HEK293T (cell line): ENCODE measurements around the gene ASTN2.
A peak's percentile ranks its signal among the peaks of the same experiment; 100 is the strongest.

ENCODE experiments used
- CTCF ChIA-PET: fragments of 350-600 bp; formaldehyde crosslinking; extraction: SDS; loops from one replicate; lab custom pipeline; 2021; ENCODE audit warnings: antibody characterized with exemption, inconsistent platforms; lab: Yijun Ruan, JAX
- POLR2A ChIA-PET: fragments of 350-600 bp; formaldehyde crosslinking; extraction: SDS; loops from one replicate; lab custom pipeline; 2020; ENCODE audit warnings: antibody characterized with exemption, inconsistent platforms; lab: Yijun Ruan, JAX
- DNase-seq: peaks from one replicate; pipeline ENCODE4 v3.0.0; 2012; ENCODE audit warnings: mixed read lengths; ENCODE audit errors: extremely low spot score
- ARNT ChIP-seq: fragments of 450-650 bp; IDR thresholded peaks from 2 replicates; pipeline ENCODE4 v1.6.1; 2017; ENCODE audit warnings: mild to moderate bottlenecking
- BHLHE40 ChIP-seq: fragments of 450-650 bp; IDR thresholded peaks from 2 replicates; pipeline ENCODE4 v1.6.1; 2016; ENCODE audit warnings: mild to moderate bottlenecking, moderate library complexity, borderline replicate concordance
- CTBP1 ChIP-seq: fragments of 450-650 bp; IDR thresholded peaks from 2 replicates; pipeline ENCODE4 v1.6.1; 2016; ENCODE audit warnings: borderline replicate concordance
- ELF4 ChIP-seq: fragments of 450-650 bp; IDR thresholded peaks from 2 replicates; pipeline ENCODE4 v1.6.1; 2017; ENCODE audit warnings: antibody characterized with exemption
- FOXA1 ChIP-seq: fragments of 450-650 bp; IDR thresholded peaks from 2 replicates; pipeline ENCODE4 v1.6.1; 2016; ENCODE audit warnings: mild to moderate bottlenecking
- FOXK2 ChIP-seq: fragments of 450-650 bp; IDR thresholded peaks from 2 replicates; pipeline ENCODE4 v1.6.1; 2016; ENCODE audit warnings: mild to moderate bottlenecking
- FOXM1 ChIP-seq: fragments of 450-650 bp; IDR thresholded peaks from 2 replicates; pipeline ENCODE4 v1.6.1; 2017; ENCODE audit warnings: mild to moderate bottlenecking, borderline replicate concordance
- HDGF ChIP-seq: fragments of 450-650 bp; IDR thresholded peaks from 2 replicates; pipeline ENCODE4 v1.6.1; 2017; ENCODE audit warnings: antibody characterized with exemption, borderline replicate concordance
- L3MBTL2 ChIP-seq: fragments of 450-650 bp; conservative IDR thresholded peaks from 2 replicates; pipeline ENCODE4 v1.6.1; 2016; ENCODE audit warnings: mild to moderate bottlenecking
- LEF1 ChIP-seq: fragments of 450-650 bp; IDR thresholded peaks from 2 replicates; pipeline ENCODE4 v1.6.1; 2017; ENCODE audit warnings: mild to moderate bottlenecking, borderline replicate concordance
- NFRKB ChIP-seq: fragments of 450-650 bp; IDR thresholded peaks from 2 replicates; pipeline ENCODE4 v1.6.1; 2016; ENCODE audit warnings: mild to moderate bottlenecking, moderate library complexity
- PKNOX1 ChIP-seq: fragments of 450-650 bp; IDR thresholded peaks from 2 replicates; pipeline ENCODE4 v1.6.1; 2016
- SP1 ChIP-seq: fragments of 450-650 bp; IDR thresholded peaks from 2 replicates; pipeline ENCODE4 v1.6.1; 2017
- SUZ12 ChIP-seq: fragments of 450-650 bp; IDR thresholded peaks from 2 replicates; pipeline ENCODE4 v1.6.1; 2016; ENCODE audit warnings: mild to moderate bottlenecking
- TARDBP ChIP-seq: fragments of 450-650 bp; IDR thresholded peaks from 2 replicates; pipeline ENCODE4 v1.6.1; 2016
- ZNF384 ChIP-seq: fragments of 450-650 bp; IDR thresholded peaks from 2 replicates; pipeline ENCODE4 v1.6.1; 2016

Gene ASTN2

GRCh38 chr9:116959809-116960208 lies 455.0 kb downstream of the ASTN2 start:
- TF ChIP-seq L3MBTL2 (no peak), PKNOX1 (peak; percentile 59)
- POLR2A ChIA-PET = no interaction called here
- DNase-seq = peak; percentile 11
- CTCF ChIA-PET = no interaction called here

GRCh38 chr9:116958881-116959280 lies 456.0 kb downstream of the ASTN2 start:
- DNase-seq = no peak
- TF ChIP-seq PKNOX1 (no peak), L3MBTL2 (no peak), SUZ12 (no peak)
- CTCF ChIA-PET = no interaction called here
- POLR2A ChIA-PET = no interaction called here

- ChIA-PET CTCF (no interaction called here), POLR2A (no interaction called here)
- no peak for TF ChIP-seq BHLHE40
- no peak for DNase-seq
Observed at GRCh38 chr9:116954731-116955130, 460.1 kb downstream of the ASTN2 start.

- CTCF ChIA-PET = no interaction called here
- POLR2A ChIA-PET = no interaction called here
Observed at GRCh38 chr9:116953271-116953670, 461.6 kb downstream of the ASTN2 start.

GRCh38 chr9:116952436-116952810 lies 462.4 kb downstream of the ASTN2 start:
- no peak for DNase-seq
- POLR2A ChIA-PET = no interaction called here
- TF ChIP-seq L3MBTL2 (no peak), ARNT (no peak), TARDBP (no peak), FOXK2 (no peak), PKNOX1 (no peak), SUZ12 (no peak), ZNF384 (no peak), ELF4 (no peak), SP1 (no peak), FOXM1 (no peak)
- CTCF ChIA-PET = no interaction called here

More at GRCh38 chr9:116953271-116953670, 461.6 kb downstream of the ASTN2 start:
- TF ChIP-seq HDGF (no peak), FOXA1 (no peak), FOXK2 (no peak), L3MBTL2 (no peak), ARNT (no peak), ELF4 (no peak), PKNOX1 (no peak), FOXM1 (no peak), LEF1 (no peak)
- DNase-seq = no peak

GRCh38 chr9:116951588-116952435 lies 463.0 kb downstream of the ASTN2 start:
- POLR2A ChIA-PET = no interaction called here
- CTCF ChIA-PET = no interaction called here
- DNase-seq = no peak
- TF ChIP-seq ELF4 (no peak), HDGF (no peak), NFRKB (no peak), L3MBTL2 (no peak), SP1 (no peak), ARNT (no peak), FOXM1 (no peak), TARDBP (no peak), SUZ12 (no peak), PKNOX1 (no peak), FOXK2 (no peak), BHLHE40 (no peak), LEF1 (no peak), FOXA1 (no peak)

GRCh38 chr9:116945817-116946216 lies 469.0 kb downstream of the ASTN2 start:
- TF ChIP-seq NFRKB = no peak
- TF ChIP-seq PKNOX1 = no peak
- no peak for TF ChIP-seq FOXA1
- TF ChIP-seq SP1 = no peak
- no peak for TF ChIP-seq ZNF384
- TF ChIP-seq ARNT = no peak
- TF ChIP-seq FOXM1 = no peak
- no peak for TF ChIP-seq TARDBP
- TF ChIP-seq HDGF = no peak
- TF ChIP-seq L3MBTL2 = no peak
- TF ChIP-seq ELF4 = no peak
- no peak for TF ChIP-seq CTBP1
- no peak for TF ChIP-seq BHLHE40
- no peak for TF ChIP-seq SUZ12
- TF ChIP-seq LEF1 = no peak
- TF ChIP-seq FOXK2 = no peak
- no peak for DNase-seq
- ChIA-PET CTCF (no interaction called here), POLR2A (no interaction called here)
